HEK293 (cell line): Measurements from ENCODE around the gene LILRB3.

ENCODE experiments used
- EGR2 ChIP-seq: fragments of 450-650 bp; formaldehyde crosslinking; IDR thresholded peaks from 2 replicates; pipeline ENCODE4 v1.5.1; 2016; ENCODE audit warnings: low read depth, missing biosample characterization, missing genetic modification characterization
- GLIS2 ChIP-seq: fragments of 450-650 bp; formaldehyde crosslinking; IDR thresholded peaks from 2 replicates; pipeline ENCODE4 v1.5.1; 2016; ENCODE audit warnings: missing biosample characterization, missing genetic modification characterization
- KLF10 ChIP-seq: fragments of 450-650 bp; IDR thresholded peaks from 2 replicates; pipeline ENCODE4 v1.5.1; 2018; ENCODE audit warnings: missing biosample characterization, mild to moderate bottlenecking, missing genetic modification characterization
- KLF7 ChIP-seq: fragments of 450-650 bp; formaldehyde crosslinking; IDR thresholded peaks from 2 replicates; pipeline ENCODE4 v1.5.1; 2016; ENCODE audit warnings: missing biosample characterization, missing genetic modification characterization, borderline replicate concordance
- KLF9 ChIP-seq: fragments of 450-650 bp; formaldehyde crosslinking; IDR thresholded peaks from 2 replicates; pipeline ENCODE4 v1.5.1; 2016; ENCODE audit warnings: missing biosample characterization, missing genetic modification characterization, low read depth
- OSR2 ChIP-seq: fragments of 450-650 bp; formaldehyde crosslinking; IDR thresholded peaks from 2 replicates; pipeline ENCODE4 v1.5.1; 2016; ENCODE audit warnings: missing biosample characterization, missing genetic modification characterization
- REPIN1 ChIP-seq: fragments of 450-650 bp; formaldehyde crosslinking; IDR thresholded peaks from 2 replicates; pipeline ENCODE4 v1.5.1; 2017; ENCODE audit warnings: missing biosample characterization, missing genetic modification characterization, low read depth
- SP7 ChIP-seq: fragments of 450-650 bp; formaldehyde crosslinking; IDR thresholded peaks from 2 replicates; pipeline ENCODE4 v1.5.1; 2016; ENCODE audit warnings: missing biosample characterization, missing genetic modification characterization
- WT1 ChIP-seq: fragments of 450-650 bp; formaldehyde crosslinking; IDR thresholded peaks from 2 replicates; pipeline ENCODE4 v1.5.1; 2016; ENCODE audit warnings: missing biosample characterization, missing genetic modification characterization
- ZBTB7A ChIP-seq: fragments of 450-650 bp; formaldehyde crosslinking; IDR thresholded peaks from 2 replicates; pipeline ENCODE4 v1.5.1; 2016; ENCODE audit warnings: low read depth, missing biosample characterization, missing genetic modification characterization
- ZEB2 ChIP-seq: fragments of 450-650 bp; formaldehyde crosslinking; IDR thresholded peaks from 2 replicates; pipeline ENCODE4 v1.5.1; 2016; ENCODE audit warnings: missing biosample characterization, missing genetic modification characterization
- ZFP37 ChIP-seq: fragments of 450-650 bp; formaldehyde crosslinking; IDR thresholded peaks from 2 replicates; pipeline ENCODE4 v1.5.1; 2016; ENCODE audit warnings: missing biosample characterization, missing genetic modification characterization
- ZNF133 ChIP-seq: fragments of 450-650 bp; formaldehyde crosslinking; IDR thresholded peaks from 2 replicates; pipeline ENCODE4 v1.5.1; 2016; ENCODE audit warnings: missing biosample characterization, missing genetic modification characterization
- ZNF146 ChIP-seq: fragments of 450-650 bp; formaldehyde crosslinking; IDR thresholded peaks from 2 replicates; pipeline ENCODE4 v1.5.1; 2016; ENCODE audit warnings: missing biosample characterization, missing genetic modification characterization
- ZNF157 ChIP-seq: fragments of 450-650 bp; formaldehyde crosslinking; IDR thresholded peaks from 2 replicates; pipeline ENCODE4 v1.5.1; 2016; ENCODE audit warnings: missing biosample characterization, missing genetic modification characterization
- ZNF2 ChIP-seq: fragments of 450-650 bp; formaldehyde crosslinking; IDR thresholded peaks from 2 replicates; pipeline ENCODE4 v1.5.1; 2016; ENCODE audit warnings: missing biosample characterization, missing genetic modification characterization
- ZNF24 ChIP-seq: fragments of 450-650 bp; formaldehyde crosslinking; IDR thresholded peaks from 2 replicates; pipeline ENCODE4 v1.5.1; 2016; ENCODE audit warnings: missing biosample characterization, missing genetic modification characterization
- ZNF324 ChIP-seq: fragments of 450-650 bp; formaldehyde crosslinking; IDR thresholded peaks from 2 replicates; pipeline ENCODE4 v1.5.1; 2016; ENCODE audit warnings: missing biosample characterization, missing genetic modification characterization
- ZNF335 ChIP-seq: fragments of 450-650 bp; formaldehyde crosslinking; conservative IDR thresholded peaks from 2 replicates; pipeline ENCODE4 v1.5.1; 2016; ENCODE audit warnings: missing biosample characterization, missing genetic modification characterization
- ZNF521 ChIP-seq: fragments of 450-650 bp; formaldehyde crosslinking; IDR thresholded peaks from 2 replicates; pipeline ENCODE4 v1.5.1; 2017; ENCODE audit warnings: missing biosample characterization, mild to moderate bottlenecking, missing genetic modification characterization
- ZNF610 ChIP-seq: fragments of 450-650 bp; formaldehyde crosslinking; IDR thresholded peaks from 2 replicates; pipeline ENCODE4 v1.5.1; 2016; ENCODE audit warnings: missing biosample characterization, missing genetic modification characterization, borderline replicate concordance
- ZNF629 ChIP-seq: fragments of 450-650 bp; formaldehyde crosslinking; IDR thresholded peaks from 2 replicates; pipeline ENCODE4 v1.5.1; 2017; ENCODE audit warnings: missing biosample characterization, missing genetic modification characterization
- ZNF660 ChIP-seq: fragments of 450-650 bp; IDR thresholded peaks from 2 replicates; pipeline ENCODE4 v1.5.1; 2018; ENCODE audit warnings: missing biosample characterization, mild to moderate bottlenecking, missing genetic modification characterization
- ZNF777 ChIP-seq: fragments of 450-650 bp; formaldehyde crosslinking; IDR thresholded peaks from 2 replicates; pipeline ENCODE4 v1.5.1; 2017; ENCODE audit warnings: missing biosample characterization, missing genetic modification characterization, borderline replicate concordance
- ZNF843 ChIP-seq: fragments of 450-650 bp; formaldehyde crosslinking; IDR thresholded peaks from 2 replicates; pipeline ENCODE4 v1.5.1; 2016; ENCODE audit warnings: missing biosample characterization, missing genetic modification characterization
- TF ChIP-seq, protein P1 (sequence below): fragments of 450-650 bp; formaldehyde crosslinking; IDR thresholded peaks from 2 replicates; pipeline ENCODE4 v1.5.1; 2016; ENCODE audit warnings: missing biosample characterization, missing genetic modification characterization
- TF ChIP-seq, protein P2 (sequence below): fragments of 450-650 bp; formaldehyde crosslinking; IDR thresholded peaks from 2 replicates; pipeline ENCODE4 v1.5.1; 2016; ENCODE audit warnings: missing biosample characterization, missing genetic modification characterization
- TF ChIP-seq, protein P3 (sequence below): fragments of 450-650 bp; formaldehyde crosslinking; IDR thresholded peaks from 2 replicates; pipeline ENCODE4 v1.5.1; 2016; ENCODE audit warnings: missing biosample characterization, missing genetic modification characterization
- TF ChIP-seq, protein P4 (sequence below): IDR thresholded peaks from 2 replicates; pipeline ENCODE4 v1.6.1; 2011; ENCODE audit warnings: mild to moderate bottlenecking, low read depth, low read length, borderline replicate concordance
- TF ChIP-seq, protein P5 (sequence below): fragments of 450-650 bp; formaldehyde crosslinking; IDR thresholded peaks from 2 replicates; pipeline ENCODE4 v1.5.1; 2016; ENCODE audit warnings: missing biosample characterization, missing genetic modification characterization
- TF ChIP-seq, protein P6 (sequence below): fragments of 450-650 bp; formaldehyde crosslinking; IDR thresholded peaks from 2 replicates; pipeline ENCODE4 v1.5.1; 2016; ENCODE audit warnings: missing biosample characterization, missing genetic modification characterization

Gene LILRB3

DNA sequence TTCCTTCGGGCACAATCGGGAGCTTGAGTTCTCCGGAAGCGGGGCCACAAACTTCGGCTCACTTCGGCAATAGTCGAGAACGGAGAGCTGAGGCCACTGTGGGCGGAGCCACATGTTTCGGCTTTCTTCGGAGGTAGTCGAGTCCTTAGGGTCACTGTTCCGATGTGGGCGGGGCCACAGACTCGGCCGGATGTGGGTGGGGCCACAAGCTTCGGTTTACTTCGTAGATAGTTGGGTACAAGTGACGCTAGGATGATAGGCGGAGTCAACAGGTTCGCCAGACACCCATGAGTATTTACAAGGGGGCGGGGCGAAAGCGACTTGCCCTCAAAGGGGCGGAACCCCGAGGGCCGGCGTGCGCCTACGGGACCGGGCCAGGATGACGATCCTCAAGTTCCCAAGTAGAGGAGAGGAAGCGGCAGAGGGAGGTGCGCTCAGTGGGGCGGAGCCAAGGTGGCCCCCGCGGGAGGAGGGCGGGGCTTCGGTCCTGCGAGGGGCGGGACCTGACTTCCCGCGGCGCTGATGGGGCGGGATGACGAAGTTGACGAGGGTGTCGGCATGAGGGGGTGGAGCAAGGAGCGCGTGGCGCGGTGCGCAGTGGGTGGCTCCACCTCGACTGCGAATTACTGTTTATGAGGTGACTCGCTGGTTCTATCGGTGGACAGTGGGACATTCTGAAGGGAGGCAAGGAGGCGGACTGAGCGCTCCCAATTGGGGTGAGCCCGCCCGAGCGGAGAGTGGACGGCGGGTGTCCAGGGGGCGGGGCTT lies 32.9 kb downstream of the LILRB3 start (continued):
- TF ChIP-seq KLF10 (0 out of 2 replicates have a peak, but pooled peaks have one; percentile 25), REPIN1 (tag by site-specific recombination) (peak; percentile 52; the same call in 1 of the 2 replicates), GLIS2 (peak; percentile 99), ZFP37 (tag by site-specific recombination) (0 out of 2 replicates have a peak, but pooled peaks have one; percentile 36), WT1 (tag by site-specific recombination) (peak; percentile 41; the same call in 1 of the 2 replicates), ZNF24 (tag by site-specific recombination) (no peak), ZNF146 (tag by site-specific recombination) (no peak), ZNF157 (tag by site-specific recombination) (no peak), ZEB2 (tag by site-specific recombination) (peak; percentile 78), ZNF629 (peak; percentile 95), KLF7 (peak; percentile 73; the same call in 1 of the 2 replicates), KLF9 (tag by site-specific recombination) (peak; percentile 84), ZNF133 (no peak), ZNF660 (tag by site-specific recombination) (0 out of 2 replicates have a peak, but pooled peaks have one; percentile 39), EGR2 (tag by site-specific recombination) (peak; percentile 85), ZBTB7A (tag by site-specific recombination) (no peak), OSR2 (tag by site-specific recombination) (peak; percentile 9; the same call in 1 of the 2 replicates), SP7 (tag by site-specific recombination) (peak; percentile 83), ZNF777 (tag by site-specific recombination) (peak; percentile 61; the same call in 1 of the 2 replicates), ZNF324 (peak; percentile 84; the same call in 1 of the 2 replicates), ZNF521 (no peak), ZNF2 (tag by site-specific recombination) (peak; percentile 74), ZNF610 (tag by site-specific recombination) (peak; percentile 84; the same call in 1 of the 2 replicates), ZNF335 (peak; percentile 57; the same call in 1 of the 2 replicates), ZNF843 (tag by site-specific recombination) (peak; percentile 70)
- TF ChIP-seq, protein P1, sequence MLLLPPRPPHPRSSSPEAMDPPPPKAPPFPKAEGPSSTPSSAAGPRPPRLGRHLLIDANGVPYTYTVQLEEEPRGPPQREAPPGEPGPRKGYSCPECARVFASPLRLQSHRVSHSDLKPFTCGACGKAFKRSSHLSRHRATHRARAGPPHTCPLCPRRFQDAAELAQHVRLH: 0 out of 2 replicates have a peak, but pooled peaks have one; percentile 36
- TF ChIP-seq, protein P2, sequence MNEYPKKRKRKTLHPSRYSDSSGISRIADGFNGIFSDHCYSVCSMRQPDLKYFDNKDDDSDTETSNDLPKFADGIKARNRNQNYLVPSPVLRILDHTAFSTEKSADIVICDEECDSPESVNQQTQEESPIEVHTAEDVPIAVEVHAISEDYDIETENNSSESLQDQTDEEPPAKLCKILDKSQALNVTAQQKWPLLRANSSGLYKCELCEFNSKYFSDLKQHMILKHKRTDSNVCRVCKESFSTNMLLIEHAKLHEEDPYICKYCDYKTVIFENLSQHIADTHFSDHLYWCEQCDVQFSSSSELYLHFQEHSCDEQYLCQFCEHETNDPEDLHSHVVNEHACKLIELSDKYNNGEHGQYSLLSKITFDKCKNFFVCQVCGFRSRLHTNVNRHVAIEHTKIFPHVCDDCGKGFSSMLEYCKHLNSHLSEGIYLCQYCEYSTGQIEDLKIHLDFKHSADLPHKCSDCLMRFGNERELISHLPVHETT (tag by site-specific recombination): no peak
- TF ChIP-seq, protein P3, sequence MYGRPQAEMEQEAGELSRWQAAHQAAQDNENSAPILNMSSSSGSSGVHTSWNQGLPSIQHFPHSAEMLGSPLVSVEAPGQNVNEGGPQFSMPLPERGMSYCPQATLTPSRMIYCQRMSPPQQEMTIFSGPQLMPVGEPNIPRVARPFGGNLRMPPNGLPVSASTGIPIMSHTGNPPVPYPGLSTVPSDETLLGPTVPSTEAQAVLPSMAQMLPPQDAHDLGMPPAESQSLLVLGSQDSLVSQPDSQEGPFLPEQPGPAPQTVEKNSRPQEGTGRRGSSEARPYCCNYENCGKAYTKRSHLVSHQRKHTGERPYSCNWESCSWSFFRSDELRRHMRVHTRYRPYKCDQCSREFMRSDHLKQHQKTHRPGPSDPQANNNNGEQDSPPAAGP: peak; percentile 86
- TF ChIP-seq, protein P4, sequence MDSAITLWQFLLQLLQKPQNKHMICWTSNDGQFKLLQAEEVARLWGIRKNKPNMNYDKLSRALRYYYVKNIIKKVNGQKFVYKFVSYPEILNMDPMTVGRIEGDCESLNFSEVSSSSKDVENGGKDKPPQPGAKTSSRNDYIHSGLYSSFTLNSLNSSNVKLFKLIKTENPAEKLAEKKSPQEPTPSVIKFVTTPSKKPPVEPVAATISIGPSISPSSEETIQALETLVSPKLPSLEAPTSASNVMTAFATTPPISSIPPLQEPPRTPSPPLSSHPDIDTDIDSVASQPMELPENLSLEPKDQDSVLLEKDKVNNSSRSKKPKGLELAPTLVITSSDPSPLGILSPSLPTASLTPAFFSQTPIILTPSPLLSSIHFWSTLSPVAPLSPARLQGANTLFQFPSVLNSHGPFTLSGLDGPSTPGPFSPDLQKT: 0 out of 2 replicates have a peak, but pooled peaks have one; percentile 61
- TF ChIP-seq, protein P5, sequence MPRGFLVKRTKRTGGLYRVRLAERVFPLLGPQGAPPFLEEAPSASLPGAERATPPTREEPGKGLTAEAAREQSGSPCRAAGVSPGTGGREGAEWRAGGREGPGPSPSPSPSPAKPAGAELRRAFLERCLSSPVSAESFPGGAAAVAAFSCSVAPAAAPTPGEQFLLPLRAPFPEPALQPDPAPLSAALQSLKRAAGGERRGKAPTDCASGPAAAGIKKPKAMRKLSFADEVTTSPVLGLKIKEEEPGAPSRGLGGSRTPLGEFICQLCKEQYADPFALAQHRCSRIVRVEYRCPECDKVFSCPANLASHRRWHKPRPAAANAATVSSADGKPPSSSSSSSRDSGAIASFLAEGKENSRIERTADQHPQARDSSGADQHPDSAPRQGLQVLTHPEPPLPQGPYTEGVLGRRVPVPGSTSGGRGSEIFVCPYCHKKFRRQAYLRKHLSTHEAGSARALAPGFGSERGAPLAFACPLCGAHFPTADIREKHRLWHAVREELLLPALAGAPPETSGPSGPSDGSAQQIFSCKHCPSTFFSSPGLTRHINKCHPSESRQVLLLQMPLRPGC (tag by site-specific recombination): peak; percentile 67; the same call in 1 of the 2 replicates
- TF ChIP-seq, protein P6, sequence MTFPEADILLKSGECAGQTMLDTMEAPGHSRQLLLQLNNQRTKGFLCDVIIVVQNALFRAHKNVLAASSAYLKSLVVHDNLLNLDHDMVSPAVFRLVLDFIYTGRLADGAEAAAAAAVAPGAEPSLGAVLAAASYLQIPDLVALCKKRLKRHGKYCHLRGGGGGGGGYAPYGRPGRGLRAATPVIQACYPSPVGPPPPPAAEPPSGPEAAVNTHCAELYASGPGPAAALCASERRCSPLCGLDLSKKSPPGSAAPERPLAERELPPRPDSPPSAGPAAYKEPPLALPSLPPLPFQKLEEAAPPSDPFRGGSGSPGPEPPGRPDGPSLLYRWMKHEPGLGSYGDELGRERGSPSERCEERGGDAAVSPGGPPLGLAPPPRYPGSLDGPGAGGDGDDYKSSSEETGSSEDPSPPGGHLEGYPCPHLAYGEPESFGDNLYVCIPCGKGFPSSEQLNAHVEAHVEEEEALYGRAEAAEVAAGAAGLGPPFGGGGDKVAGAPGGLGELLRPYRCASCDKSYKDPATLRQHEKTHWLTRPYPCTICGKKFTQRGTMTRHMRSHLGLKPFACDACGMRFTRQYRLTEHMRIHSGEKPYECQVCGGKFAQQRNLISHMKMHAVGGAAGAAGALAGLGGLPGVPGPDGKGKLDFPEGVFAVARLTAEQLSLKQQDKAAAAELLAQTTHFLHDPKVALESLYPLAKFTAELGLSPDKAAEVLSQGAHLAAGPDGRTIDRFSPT (tag by site-specific recombination): peak; percentile 43; the same call in 1 of the 2 replicates
